ENCODE data around the gene SPEG. TPM values are rescaled to one million over a fixed set of nuclear protein-coding genes. Genes with fewer than 3 reads are reported as not detected.

SPEG gene
- total and polyA plus RNA-seq, 2 of the 13 experiments (the other 11 are each of a cell fraction or from before 2014, with no cell fraction given), result 0.18 to 0.24 TPM

DNA sequence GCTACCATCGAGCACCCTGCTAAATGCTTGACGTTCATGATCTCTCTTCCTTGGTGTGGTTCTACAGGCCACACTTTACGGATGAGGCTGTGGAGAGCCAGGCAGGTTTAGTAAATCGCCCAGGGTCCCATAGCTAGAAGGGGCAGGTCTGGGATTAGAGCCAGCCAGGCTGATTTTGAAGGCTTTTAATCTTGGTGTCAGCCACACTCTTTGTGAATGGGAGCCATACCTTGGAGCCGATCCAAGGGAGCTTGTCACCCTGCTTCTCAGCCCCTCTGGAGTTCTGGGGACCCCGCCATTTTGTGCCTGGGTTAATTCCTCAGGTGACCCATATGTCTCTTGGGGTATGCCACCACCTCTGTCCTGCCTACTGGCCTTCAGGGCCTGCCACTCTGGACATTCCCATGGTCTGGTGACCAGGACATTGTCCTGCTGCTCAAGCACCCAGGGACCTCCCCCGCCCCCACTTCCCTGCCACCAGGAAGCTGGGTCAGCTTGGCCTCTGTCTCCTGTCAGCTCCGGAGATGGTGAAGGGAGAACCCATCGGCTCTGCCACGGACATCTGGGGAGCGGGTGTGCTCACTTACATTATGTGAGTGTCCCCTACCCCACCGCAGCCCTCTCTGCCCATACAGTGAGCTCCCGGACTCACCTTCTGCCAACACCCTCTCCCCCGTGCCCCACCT lies 56.8 kb downstream of the SPEG start:
- H3K36me3 ChIP-seq (replicated peaks in 1 of 2; ENCODE audit: control insufficient read depth in 1 of 2, insufficient read depth in 2 of 2, low read length in 2 of 2), result no peaks in the 10 kb centered on the region
- no peak overlapping the region for H3K4me3 ChIP-seq (replicated peaks in 1 of 3; ENCODE audit: insufficient read depth in 1 of 3, low read depth in 2 of 3, low read length in 3 of 3)
- H3K4me2 ChIP-seq (ENCODE audit: low read depth, low read length), result no peak overlapping the region
- H4K20me1 ChIP-seq (ENCODE audit: insufficient read depth, low read length), result no peaks in the 10 kb centered on the region
- no peak for ATAC-seq
- no peaks in the 10 kb centered on the region for H3K79me2 ChIP-seq (ENCODE audit: insufficient read depth, low read length)
- TF ChIP-seq ZSCAN20 (CRISPR knock-in tag; IDR thresholded peaks at IDR 0.05; ENCODE audit: borderline replicate concordance) (no peak), POLR2AphosphoS5 (IDR thresholded peaks at IDR 0.05; ENCODE audit: low read depth, low read length) (no peak), LRRFIP1 (CRISPR knock-in tag; conservative IDR thresholded peaks at IDR 0.05) (no peak), MAFG (CRISPR knock-in tag; IDR thresholded peaks at IDR 0.05) (no peak), ZNF343 (CRISPR knock-in tag; IDR thresholded peaks at IDR 0.05) (no peak), GPN1 (CRISPR knock-in tag; IDR thresholded peaks at IDR 0.05; ENCODE audit: borderline replicate concordance) (no peak), HNRNPLL (IDR thresholded peaks at IDR 0.05; ENCODE audit: low read depth, low read length, poor library complexity, severe bottlenecking) (no peak), HNRNPK (IDR thresholded peaks at IDR 0.05; ENCODE audit: low read depth, low read length, poor library complexity, severe bottlenecking) (no peak)
- H3K4me1 ChIP-seq (ENCODE audit: insufficient read depth, low read length), result peaks cover 14% of the 10 kb centered on the region
- intact Hi-C loops (cut with micrococcal nuclease; ENCODE audit: unreplicated experiment), result no loop called here
- in situ Hi-C loops (cut with HindIII; ENCODE audit: extremely low pct_ligation_motif_present, low pct_unique_long_range_greater_than_20kb), result loop anchor here (5.0 kb wide), 1 partner anchor 41 kb away; no protein-coding TSS in a partner anchor
- no peak overlapping the region for H2AFZ ChIP-seq (ENCODE audit: low read length)
- H3K27ac ChIP-seq (ENCODE audit: extremely low read length, insufficient read depth, low read length), result no peak overlapping the region
- no peak overlapping the region for H3K9ac ChIP-seq (ENCODE audit: insufficient read depth, low read depth, low read length)
- no TSS peak for BruUV-seq (replicated peaks)
- ChIA-PET POLR2A (no interaction called here), CTCF (ENCODE audit: low intra/inter-chr PET ratio, low total read pairs) (interaction anchor here (1.8 kb wide), 1 partner anchor 38 kb away, joined by 4 read pairs; no protein-coding TSS in a partner anchor)
- H3K27me3 ChIP-seq (ENCODE audit: control insufficient read depth in 1 of 2, insufficient read depth in 2 of 2, low read length in 2 of 2), result peaks cover 37 to 99% of the 10 kb centered on the region in 2 experiments; a peak in 4 of 5 replicates
- WGBS (ENCODE audit: low lambda C conversion rate), result 4% methylated on average over 13 of the region's 14 CpGs
- no peaks in the 10 kb centered on the region for H3K9me3 ChIP-seq (ENCODE audit: low read length)
- FAIRE-seq, result no peak
- DNase-seq (ENCODE audit: low spot score), result no peak
